T-helper 1 cell treated with Interleukin-12 subunit alpha and Interleukin-12 subunit beta and Interleukin-4 antibody, amounts not matched to agents 30 ng/mL and 1 ng/mL, for 36 hours (primary cell): ENCODE data around the gene PHKA1. TPM values are rescaled to one million over a fixed set of nuclear protein-coding genes. Genes with fewer than 3 reads are reported as not detected.
"Not testable (repeated sequence)": the region's sequence is repeated elsewhere in the genome, so short reads cannot be mapped to it uniquely, and the experiment has no call there.

Source experiments
- intact Hi-C: fragments of 100-400 bp; cut with micrococcal nuclease; formaldehyde crosslinking; loops from one replicate; pipeline ENCODE4 v1.15.1; 2024
- total RNA-seq: library from RNA; stranded (reverse); gene quantifications from 2 replicates; pipeline ENCODE4 v1.2.3, GENCODE V29; 2022

PHKA1 gene
- total RNA-seq, 1 donor from 2014 or later = 1.8 TPM

DNA sequence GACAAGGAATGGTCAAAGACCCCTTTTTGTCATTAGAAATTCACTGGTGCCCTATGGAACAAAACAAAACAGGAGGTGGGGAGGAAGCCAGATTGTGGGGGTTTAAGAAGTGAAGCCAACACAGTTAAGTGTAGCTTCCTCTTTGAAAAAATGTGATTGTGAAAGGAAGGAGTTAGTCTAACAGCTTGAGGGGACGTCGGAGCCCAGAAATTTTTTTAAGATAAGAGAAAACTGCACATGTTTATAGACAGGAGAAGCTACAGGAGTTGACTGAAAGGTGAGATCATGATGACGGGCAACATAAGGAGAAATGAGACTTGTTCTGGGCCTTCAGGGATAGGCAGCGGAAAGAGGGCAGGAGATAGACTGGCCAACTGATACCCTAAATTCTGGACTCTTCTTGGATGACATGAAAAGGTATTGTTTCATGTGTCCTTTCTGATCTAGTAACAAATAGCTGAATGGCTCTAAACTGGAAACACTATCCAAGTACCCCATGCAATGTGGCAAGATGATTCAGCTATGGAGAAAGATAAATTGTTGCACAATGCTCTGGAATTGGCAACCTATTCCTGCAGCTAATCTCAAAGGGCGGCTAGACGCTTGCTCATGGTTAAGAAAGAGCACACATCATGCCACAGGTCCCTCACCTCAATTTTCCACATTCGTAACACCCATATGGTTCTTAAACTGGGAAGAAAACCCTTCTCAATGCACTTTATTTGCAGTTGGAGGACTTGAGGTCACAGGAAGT, 137.8 kb downstream of the PHKA1 start:
- intact Hi-C loops = no loop called here

DNA sequence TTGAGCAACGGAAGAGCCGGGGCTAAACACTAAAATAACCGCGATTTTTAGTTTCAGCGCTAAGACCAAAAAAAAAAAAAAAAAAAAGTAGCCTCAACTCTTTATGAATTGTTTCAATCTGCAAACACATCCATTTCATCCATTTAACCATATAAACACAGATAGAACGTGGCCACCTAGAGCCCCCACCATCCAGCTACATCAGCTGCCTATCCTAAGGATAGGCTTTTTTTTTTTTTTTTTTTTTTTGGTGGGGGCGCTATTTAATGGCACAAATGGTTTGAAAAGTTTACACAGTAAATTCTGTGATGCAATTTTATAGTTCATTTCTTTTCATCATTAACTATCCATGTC, 141.0 kb downstream of the PHKA1 start:
- intact Hi-C loops = loop anchor here (1.0 to 5.0 kb wide), 7 partner anchors 31 to 1720 kb away; partner anchors contain the start of genes CITED1, ERCC6L and PHKA1

DNA sequence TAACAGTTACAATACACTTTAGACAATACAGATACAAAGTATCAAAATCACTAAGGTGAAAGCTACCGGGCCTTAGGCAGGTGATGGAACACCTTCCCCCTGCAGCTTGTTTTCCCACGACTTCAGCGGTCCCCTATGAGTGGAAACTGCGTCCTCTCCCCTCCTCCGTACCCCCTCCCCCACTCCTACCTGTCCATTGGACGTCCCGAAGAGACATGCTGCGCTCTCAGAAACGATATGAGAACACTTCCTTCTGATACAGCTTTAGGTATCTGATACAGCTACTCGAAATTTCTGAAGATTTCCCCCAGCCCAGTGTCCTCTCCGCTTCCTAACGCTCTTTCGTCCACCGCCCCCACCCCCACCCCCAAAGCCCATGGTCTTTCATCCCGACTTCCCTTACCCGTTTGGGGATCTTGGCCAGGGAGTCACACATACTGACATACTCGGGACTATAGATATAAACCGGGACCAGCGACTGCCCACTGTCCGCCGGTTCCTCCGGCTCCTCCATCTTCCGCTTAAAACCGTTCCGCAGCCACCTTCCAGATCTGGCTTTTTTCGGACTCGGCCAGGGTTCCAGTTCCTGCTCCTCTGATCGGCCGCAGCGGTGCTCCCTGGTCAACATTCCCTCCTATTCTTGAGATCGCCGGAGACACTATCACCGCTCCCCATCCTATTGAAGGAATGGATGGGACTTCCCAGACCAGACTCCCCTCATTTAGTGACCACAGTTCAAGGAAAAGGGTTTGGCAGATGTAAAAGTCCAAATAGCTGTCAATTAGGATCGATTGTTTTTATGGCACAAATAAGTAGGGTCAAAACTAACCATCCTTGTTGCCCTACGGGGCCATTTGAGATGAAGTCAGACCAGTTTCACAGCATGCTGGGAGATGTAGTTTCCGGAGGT, 141.6 kb downstream of the PHKA1 start, which contains the start of gene HDAC8:
HDAC8 (minus strand) TSS at position 596 of the 910 bp plus-strand sequence; CDS start at position 514, 82 bp downstream.
- intact Hi-C loops = loop anchor here (1.0 to 5.0 kb wide), 8 partner anchors 32 to 1720 kb away; partner anchors contain the start of genes CITED1, ERCC6L, PHKA1 and RPS4X

DNA sequence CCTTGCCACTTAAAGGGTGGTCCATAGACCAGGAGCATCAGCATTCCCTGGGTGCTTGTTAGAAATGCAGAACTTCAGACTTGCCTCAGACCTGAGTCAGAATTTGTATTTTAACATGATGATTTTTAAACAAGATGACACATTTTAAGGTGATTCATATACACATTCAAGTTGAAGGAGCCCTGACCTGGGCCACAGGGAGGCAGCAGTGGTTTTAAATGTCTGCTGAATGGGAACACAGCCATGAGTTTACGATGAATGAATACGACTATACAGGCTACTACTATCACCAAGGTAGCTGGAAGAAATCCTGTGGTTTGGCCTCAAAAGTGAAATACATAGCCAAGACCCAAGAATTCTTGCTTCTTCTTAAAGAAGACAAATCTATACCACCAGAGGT, 144.3 kb downstream of the PHKA1 start:
- intact Hi-C loops = loop anchor here (5.0 kb wide), 3 partner anchors 53 to 262 kb away; partner anchors contain the start of gene CITED1

DNA sequence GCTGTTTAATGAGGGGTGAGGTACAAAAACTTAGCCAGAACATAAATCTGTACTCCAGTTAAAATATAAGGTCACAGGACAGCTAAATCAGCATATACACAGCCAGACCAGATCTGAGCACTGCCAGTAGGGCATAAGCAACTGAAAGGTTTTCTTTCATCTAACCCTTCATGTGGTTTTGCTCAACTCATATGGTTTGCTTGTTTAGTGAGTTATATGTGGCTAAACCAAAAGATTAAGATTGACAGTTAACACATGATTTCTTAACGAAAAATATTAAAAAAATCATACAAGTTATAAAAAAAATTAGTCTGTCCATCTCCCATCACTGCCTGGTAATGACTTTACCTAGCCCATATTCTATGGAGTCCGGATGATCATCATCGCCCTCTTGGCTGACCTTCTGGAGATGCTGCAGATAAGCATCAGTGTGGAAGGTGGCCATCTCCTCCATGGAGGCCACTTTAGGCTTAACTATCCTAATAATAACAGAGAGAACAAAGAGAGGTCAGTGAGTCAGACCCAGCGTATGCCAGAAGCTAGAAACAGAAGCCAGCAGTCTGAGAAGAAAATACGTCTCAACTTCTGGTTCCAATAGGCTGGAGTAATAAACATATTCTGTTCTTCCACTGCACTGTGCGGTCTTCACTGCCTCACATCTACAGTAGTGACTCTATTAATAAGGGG, 145.6 kb downstream of the PHKA1 start:
- intact Hi-C loops = no loop called here

DNA sequence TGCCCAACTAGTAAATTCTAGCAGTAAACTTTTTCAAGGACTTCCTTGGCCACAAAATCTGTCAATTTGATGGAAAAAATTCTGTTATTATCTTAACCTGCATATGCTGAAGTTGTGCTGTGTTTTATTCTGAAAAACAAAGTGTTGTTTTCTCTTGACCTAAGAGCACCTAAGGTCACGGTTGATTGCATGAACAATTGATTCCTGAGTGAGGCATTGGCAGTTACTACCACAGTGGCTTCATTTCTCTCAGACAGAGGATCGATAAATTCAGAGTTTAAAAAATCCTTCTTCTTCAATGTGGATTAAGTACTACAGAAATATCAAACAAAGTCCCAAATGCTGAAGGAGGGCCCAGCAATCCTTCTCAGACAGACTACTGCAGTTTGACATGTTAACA, 147.7 kb downstream of the PHKA1 start:
- intact Hi-C loops = no loop called here

DNA sequence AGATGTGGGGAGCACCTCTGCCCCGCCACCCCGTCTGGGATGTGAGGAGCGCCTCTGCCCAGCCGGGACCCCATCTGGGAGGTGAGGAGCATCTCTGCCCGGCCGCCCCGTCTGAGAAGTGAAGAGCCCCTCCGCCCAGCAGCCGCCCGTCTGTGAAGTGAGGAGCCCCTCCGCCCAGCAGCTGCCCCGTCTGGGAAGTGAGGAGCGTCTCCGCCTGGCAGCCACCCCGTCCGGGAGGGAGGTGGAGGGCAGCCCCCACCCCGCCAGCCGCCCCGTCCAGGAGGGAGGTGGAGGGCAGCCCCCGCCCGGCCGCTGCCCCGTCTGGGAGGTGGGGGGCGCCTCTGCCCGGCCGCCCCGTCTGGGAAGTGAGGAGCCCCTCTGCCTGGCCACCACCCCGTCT, 154.5 kb downstream of the PHKA1 start:
- intact Hi-C loops = not testable (repeated sequence)

DNA sequence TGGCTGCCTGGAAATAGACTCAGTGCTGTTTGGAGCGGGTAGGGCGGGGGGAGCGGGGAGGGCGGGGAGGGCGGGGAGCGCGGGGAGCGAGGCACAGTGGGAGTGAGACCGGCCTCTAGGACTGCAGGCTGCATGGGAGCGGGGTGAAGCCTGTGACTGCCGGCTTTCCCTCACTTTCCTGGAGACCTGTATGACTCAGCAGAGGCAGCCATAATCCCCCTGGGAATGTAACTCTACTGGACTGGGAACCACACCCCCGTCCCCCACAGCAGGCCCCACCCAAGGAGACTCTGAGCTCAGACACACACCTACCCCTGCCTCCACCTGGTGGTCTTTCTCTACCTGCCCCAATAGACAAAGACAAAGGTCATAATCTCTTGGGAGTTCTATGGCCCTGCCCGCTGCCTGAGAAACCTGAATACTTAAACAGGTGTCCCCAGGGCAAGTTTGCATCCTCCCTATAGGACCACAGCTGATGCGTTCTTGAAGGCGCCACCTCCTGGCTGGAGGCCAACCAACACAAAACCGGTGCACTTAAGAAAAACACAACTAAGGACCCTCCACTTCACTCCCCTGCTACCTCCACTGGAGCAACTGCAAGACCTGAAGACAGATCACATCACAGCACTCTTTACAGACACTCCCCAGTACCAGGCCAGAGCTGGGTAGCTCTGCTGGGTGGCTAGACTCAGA, 159.5 kb downstream of the PHKA1 start:
- intact Hi-C loops = no loop called here

DNA sequence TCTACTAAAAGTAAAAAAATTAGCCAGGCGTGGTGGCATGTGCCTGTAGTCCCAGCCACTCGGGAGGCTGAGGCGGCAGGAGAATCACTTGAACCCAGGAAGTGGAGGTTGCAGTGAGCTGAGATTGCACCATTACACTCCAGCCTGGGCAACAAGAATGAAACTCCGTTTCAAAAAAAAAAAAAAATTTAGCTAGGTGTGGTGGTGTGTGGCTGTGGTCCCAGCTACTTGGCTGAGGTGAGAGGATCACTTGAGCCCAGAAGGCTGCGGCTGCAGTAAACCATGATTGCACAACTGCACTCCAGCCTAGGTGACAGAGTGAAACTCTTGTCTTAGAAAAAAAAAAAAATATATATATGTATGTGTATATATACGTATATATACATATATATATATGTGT, 161.7 kb downstream of the PHKA1 start:
- intact Hi-C loops = not testable (repeated sequence)

DNA sequence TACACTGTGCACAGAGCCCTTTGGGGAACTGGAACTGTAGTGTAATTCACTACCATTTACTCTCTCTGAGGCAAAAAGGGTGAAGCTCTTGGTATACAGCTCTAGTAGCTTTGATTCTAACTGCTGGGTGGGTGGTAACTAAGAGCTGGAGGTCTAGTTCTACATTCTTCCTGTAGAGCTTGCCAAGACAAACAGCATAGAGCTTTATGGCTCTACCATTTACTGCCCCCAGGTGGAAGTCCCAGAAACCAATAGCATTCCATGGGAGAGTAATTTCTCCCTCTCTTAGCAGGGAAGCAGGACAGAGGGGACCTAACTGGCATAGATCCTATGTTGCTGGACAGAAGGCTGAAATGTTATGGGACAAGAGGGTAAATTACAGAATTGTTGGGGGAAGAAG, 168.1 kb downstream of the PHKA1 start:
- intact Hi-C loops = no loop called here

DNA sequence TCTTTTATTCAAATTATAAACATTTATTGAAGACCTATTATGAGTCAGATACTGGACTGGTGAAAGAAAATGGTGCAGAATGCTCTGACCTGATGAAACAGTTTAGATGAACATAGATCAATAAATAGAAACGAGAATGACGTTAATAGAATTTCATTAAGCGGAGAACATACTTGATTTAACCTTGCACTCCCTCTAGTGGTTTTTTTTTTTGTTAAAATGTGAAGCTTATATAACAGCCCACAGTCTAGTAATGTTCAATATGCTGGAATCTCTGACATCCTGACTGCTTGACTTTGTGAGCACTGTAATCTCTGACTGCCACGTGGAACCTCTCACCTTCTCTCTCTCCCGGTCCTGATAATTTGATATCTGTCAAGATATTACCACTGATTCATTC, 173.8 kb downstream of the PHKA1 start:
- intact Hi-C loops = loop anchor here (1.0 to 5.0 kb wide), 2 partner anchors 243 to 295 kb away; no protein-coding TSS in a partner anchor

DNA sequence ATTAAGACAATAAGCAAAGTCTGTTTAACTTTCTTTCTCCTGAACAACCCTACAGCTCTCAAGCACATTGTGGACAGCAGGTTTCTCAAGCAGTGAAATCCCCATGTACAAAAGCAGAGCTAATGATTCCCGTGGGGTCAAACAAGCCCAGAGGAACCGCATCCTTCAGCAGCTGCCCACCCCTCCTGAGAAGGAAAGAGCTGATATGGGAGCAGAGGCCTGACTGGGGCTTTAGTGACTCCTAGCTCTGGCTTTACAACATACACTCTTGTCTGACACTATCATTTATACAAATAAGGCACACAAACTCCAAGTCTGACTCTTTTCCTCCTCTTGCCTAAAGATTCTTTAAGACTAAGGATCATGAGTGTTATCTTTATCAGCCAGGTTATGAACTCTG, 174.3 kb downstream of the PHKA1 start:
- intact Hi-C loops = loop anchor here (1.0 to 5.0 kb wide), 2 partner anchors 243 to 295 kb away; no protein-coding TSS in a partner anchor

DNA sequence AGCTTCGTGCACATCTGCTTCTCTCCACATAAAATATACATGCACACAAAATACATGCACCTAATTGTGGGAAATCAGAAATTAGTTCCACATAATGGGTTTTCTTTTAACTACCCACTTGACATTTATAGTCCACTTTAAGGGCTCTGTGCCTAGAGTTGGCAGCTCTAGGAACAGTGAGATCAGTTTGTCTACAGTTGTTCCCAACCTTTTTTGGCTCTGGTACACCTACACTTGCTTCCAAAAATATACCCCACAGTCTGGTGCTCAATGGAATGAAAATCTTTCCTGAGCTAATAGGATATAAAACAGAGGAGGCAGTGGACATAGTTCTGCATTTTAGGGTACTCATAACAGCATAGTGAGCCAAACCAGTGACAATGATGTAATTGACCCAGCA, 177.6 kb downstream of the PHKA1 start:
- intact Hi-C loops = no loop called here

DNA sequence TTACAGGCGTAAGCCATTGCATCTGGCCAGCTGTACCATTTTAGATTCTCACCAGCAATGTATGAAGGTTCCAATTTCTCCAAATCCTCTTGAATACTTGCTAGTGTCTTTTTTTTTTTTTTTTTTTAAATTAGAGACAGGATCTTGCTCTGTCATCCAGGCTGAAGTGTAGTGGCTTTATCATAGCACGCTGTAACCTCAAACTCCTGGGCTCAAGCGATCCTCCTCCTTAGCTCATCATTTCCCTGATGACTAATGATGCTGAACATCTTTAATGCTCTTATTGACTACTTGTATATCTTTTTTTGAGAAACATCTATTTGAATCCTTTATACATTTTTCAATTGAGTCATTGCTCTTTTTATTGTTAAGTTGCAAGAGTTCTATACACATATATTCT, 181.7 kb downstream of the PHKA1 start:
- intact Hi-C loops = no loop called here

Other genes with a start within 250 kb of the PHKA1 start
- 32.0 and 36.8 TPM in 2 replicates for gene HDAC8, start 141.5 kb downstream of the PHKA1 start, total RNA-seq
- not detected in 2 replicates for gene DMRTC1B, start 62.6 kb upstream of the PHKA1 start, total RNA-seq
- not detected in 2 replicates for gene FAM236B, start 68.4 kb upstream of the PHKA1 start, total RNA-seq
- not detected in 2 replicates for gene FAM236D, start 93.9 kb upstream of the PHKA1 start, total RNA-seq
- not detected in 2 replicates for gene FAM236C, start 198.3 kb upstream of the PHKA1 start, total RNA-seq
- not detected in 2 replicates for gene FAM236A, start 223.9 kb upstream of the PHKA1 start, total RNA-seq
- not detected in 2 replicates for gene DMRTC1, start 229.5 kb upstream of the PHKA1 start, total RNA-seq